A673 (cell line): ENCODE results near the gene CASKIN1. TPM values are rescaled to one million over a fixed set of nuclear protein-coding genes. Genes with fewer than 3 reads are reported as not detected.
"Not testable (repeated sequence)": the region's sequence is repeated elsewhere in the genome, so short reads cannot be mapped to it uniquely, and the experiment has no call there.

Experiments used
- BruUV-seq: library from RNA; stranded (reverse); fragments of 400-500 nt; replicated peaks from 2 replicates; lab custom pipeline; 2021; lab: Mats Ljungman, UMichigan
- CTCF ChIA-PET: fragments of 300-600 bp; sonication (Branson Sonifier 250); formaldehyde crosslinking; loops from one replicate; lab custom pipeline; 2022; ENCODE audit warnings: antibody characterized with exemption; lab: Charles Lee
- POLR2A ChIA-PET: fragments of 300-600 bp; sonication (Branson Sonifier 250); formaldehyde crosslinking; loops from one replicate; lab custom pipeline; 2022; ENCODE audit warnings: antibody characterized with exemption; ENCODE audit not compliant: low non-redundant PET; lab: Charles Lee
- DNase-seq: peaks from one replicate; pipeline ENCODE4 v3.0.0-alpha.2; 2015; ENCODE audit warnings: low spot score
- H3K27ac ChIP-seq: fragments of 200-600 bp; sonication (generic); 2 replicates; pipeline ENCODE4 v1.5.1; 2016; ENCODE audit warnings: mixed run types, low read depth, mild to moderate bottlenecking, mixed read lengths, antibody characterized with exemption, low read length; ENCODE audit not compliant: poor library complexity, severe bottlenecking
- H3K27me3 ChIP-seq: fragments of 200-600 bp; sonication (generic); replicated peaks from 2 replicates; pipeline ENCODE4 v1.6.1; 2017; ENCODE audit warnings: mixed run types, low read depth, mild to moderate bottlenecking, mixed read lengths, antibody characterized with exemption, low read length; ENCODE audit not compliant: insufficient read depth, poor library complexity
- H3K36me3 ChIP-seq: fragments of 200-600 bp; sonication (generic); 2 replicates; pipeline ENCODE4 v1.6.1; 2016; ENCODE audit warnings: mixed run types, mild to moderate bottlenecking, mixed read lengths, antibody characterized with exemption, low read length; ENCODE audit not compliant: insufficient read depth, poor library complexity, severe bottlenecking
- H3K4me1 ChIP-seq: fragments of 200-600 bp; sonication (generic); 2 replicates; pipeline ENCODE4 v1.6.1; 2017; ENCODE audit warnings: mixed run types, mild to moderate bottlenecking, mixed read lengths, antibody characterized with exemption, low read length; ENCODE audit not compliant: insufficient read depth, poor library complexity, severe bottlenecking
- H3K4me3 ChIP-seq: fragments of 200-600 bp; sonication (generic); 2 replicates; pipeline ENCODE4 v1.5.1; 2016; ENCODE audit warnings: low read depth, mixed run types, mild to moderate bottlenecking, mixed read lengths, low read length; ENCODE audit not compliant: poor library complexity, severe bottlenecking
- H3K9me3 ChIP-seq: fragments of 200-600 bp; sonication (generic); 2 replicates; pipeline ENCODE4 v1.6.1; 2016; ENCODE audit warnings: mixed run types, low read depth, mild to moderate bottlenecking, mixed read lengths, antibody characterized with exemption, low read length; ENCODE audit not compliant: poor library complexity, severe bottlenecking
- EZH2 ChIP-seq: fragments of 200-600 bp; sonication (generic); IDR thresholded peaks from 2 replicates; pipeline ENCODE4 v1.6.1; 2017; ENCODE audit warnings: borderline replicate concordance, low read depth, mild to moderate bottlenecking, mixed read lengths, antibody characterized with exemption, low read length; ENCODE audit not compliant: poor library complexity, severe bottlenecking
- intact Hi-C: fragments of 100-400 bp; cut with micrococcal nuclease; formaldehyde crosslinking; loops from one replicate; pipeline ENCODE4 v1.10.0; 2022; ENCODE audit not compliant: unreplicated experiment
- total RNA-seq: library from RNA; stranded (reverse); gene quantifications from 2 replicates; pipeline ENCODE4 v1.2.3, GENCODE V29; 2021
- TF ChIP-seq, protein P1 (sequence below): fragments of 300-800, 200-600 bp; sonication (generic); conservative IDR thresholded peaks from 2 replicates; pipeline ENCODE4 v1.5.1; 2017; ENCODE audit warnings: low read depth, mild to moderate bottlenecking, antibody characterized with exemption, low read length, moderate library complexity, mixed read lengths

Gene CASKIN1
- total RNA-seq, 1 experiment from 2014 or later, result 1.1 TPM

- ChIA-PET CTCF (interaction anchor here (0.6 kb wide), 1 partner anchor 20 kb away, joined by 4 read pairs; no protein-coding TSS in a partner anchor), POLR2A (interaction anchor here (0.6 to 0.7 kb wide), 2 partner anchors 50 to 254 kb away, joined by 3 to 4 read pairs; partner anchors contain the start of gene TRAF7)
- no peak for TF ChIP-seq EZH2
- TF ChIP-seq, protein P1, sequence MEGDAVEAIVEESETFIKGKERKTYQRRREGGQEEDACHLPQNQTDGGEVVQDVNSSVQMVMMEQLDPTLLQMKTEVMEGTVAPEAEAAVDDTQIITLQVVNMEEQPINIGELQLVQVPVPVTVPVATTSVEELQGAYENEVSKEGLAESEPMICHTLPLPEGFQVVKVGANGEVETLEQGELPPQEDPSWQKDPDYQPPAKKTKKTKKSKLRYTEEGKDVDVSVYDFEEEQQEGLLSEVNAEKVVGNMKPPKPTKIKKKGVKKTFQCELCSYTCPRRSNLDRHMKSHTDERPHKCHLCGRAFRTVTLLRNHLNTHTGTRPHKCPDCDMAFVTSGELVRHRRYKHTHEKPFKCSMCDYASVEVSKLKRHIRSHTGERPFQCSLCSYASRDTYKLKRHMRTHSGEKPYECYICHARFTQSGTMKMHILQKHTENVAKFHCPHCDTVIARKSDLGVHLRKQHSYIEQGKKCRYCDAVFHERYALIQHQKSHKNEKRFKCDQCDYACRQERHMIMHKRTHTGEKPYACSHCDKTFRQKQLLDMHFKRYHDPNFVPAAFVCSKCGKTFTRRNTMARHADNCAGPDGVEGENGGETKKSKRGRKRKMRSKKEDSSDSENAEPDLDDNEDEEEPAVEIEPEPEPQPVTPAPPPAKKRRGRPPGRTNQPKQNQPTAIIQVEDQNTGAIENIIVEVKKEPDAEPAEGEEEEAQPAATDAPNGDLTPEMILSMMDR, result no peak; the same call in 1 of the 2 replicates
- Histone ChIP-seq H3K36me3 (peaks cover 31% of the 10 kb centered on the region), H3K4me1 (peaks cover 14% of the 10 kb centered on the region), H3K9me3 (no peaks in the 10 kb centered on the region), H3K27me3 (no peaks in the 10 kb centered on the region), H3K4me3 (peak within 1 kb of the TSS; percentile 74), H3K27ac (peak within 1 kb of the TSS; percentile 92)
- DNase-seq, result peak; percentile 92
- no TSS peak for BruUV-seq
- intact Hi-C loops, result no loop called here
Observed at GRCh38 chr16:2205104-2205966, 8.9 kb upstream of the CASKIN1 start, which contains the start of gene MLST8. Gene MLST8, plus strand, starts transcription at chr16:2205454. Its CDS starts 632 bp downstream, at chr16:2206086.

GRCh38 chr16:2204416-2205103 lies 8.2 kb upstream of the CASKIN1 start:
- BruUV-seq, result TSS peak; percentile 51
- CTCF ChIA-PET, result no interaction called here
- no peak for TF ChIP-seq EZH2
- TF ChIP-seq, protein P1, result no peak
- H3K27ac ChIP-seq, result peak overlapping the region; percentile 92
- intact Hi-C loops, result no loop called here
- POLR2A ChIA-PET, result interaction anchor here (0.6 to 0.7 kb wide), 2 partner anchors 49 to 255 kb away, joined by 3 to 4 read pairs; partner anchors contain the start of gene TRAF7
- no peaks in the 10 kb centered on the region for H3K9me3 ChIP-seq
- no peaks in the 10 kb centered on the region for H3K27me3 ChIP-seq
- peak overlapping the region; percentile 74 for H3K4me3 ChIP-seq
- peaks cover 30% of the 10 kb centered on the region for H3K36me3 ChIP-seq
- H3K4me1 ChIP-seq, result peaks cover 14% of the 10 kb centered on the region
- DNase-seq, result no peak

DNA sequence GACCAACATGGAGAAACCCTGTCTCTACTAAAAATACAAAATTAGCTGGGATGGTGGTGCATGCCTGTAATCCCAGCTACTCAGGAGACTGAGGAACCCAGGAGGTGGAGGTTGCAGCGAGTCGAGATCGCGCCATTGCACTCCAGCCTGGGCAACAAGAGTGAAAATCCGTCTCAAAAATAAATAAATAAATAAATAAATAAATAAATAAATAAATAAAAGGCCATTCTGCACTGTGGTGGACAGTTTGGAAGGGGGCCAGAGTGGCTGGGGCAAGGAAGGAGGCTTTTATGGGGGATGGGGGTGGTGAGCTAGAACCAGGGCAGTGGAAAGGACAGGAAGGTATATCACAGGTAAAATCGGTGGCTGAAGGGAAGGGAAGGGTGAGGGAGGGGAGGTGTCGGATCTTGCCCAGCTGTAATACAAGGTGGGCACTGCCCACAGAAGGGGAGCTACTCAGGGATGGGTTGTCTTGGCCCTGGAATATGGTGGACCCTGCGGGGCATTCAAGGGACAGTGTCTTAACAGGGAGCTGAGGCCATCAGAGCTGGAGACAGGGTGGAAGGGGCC lies 6.8 kb upstream of the CASKIN1 start:
- H3K4me3 ChIP-seq, BruUV-seq, DNase-seq, H3K9me3 ChIP-seq, intact Hi-C loops, CTCF ChIA-PET, H3K27me3 ChIP-seq, POLR2A ChIA-PET, H3K27ac ChIP-seq: not testable (repeated sequence)
- Histone ChIP-seq H3K36me3 (peaks cover 16% of the 10 kb centered on the region), H3K4me1 (peaks cover 14% of the 10 kb centered on the region)
